ENCODE data around the gene PDXK.
"Not testable (repeated sequence)": the region's sequence is repeated elsewhere in the genome, so short reads cannot be mapped to it uniquely, and the experiment has no call there.

PDXK gene

GRCh38 chr21:43697758-43698643 is 20.9 kb upstream of the PDXK start:
- in situ Hi-C loops (cut with MboI; ENCODE audit: low sequenced_read_pairs): no loop called here

- in situ Hi-C loops (cut with MboI; ENCODE audit: low sequenced_read_pairs): not testable (repeated sequence)
Observed at GRCh38 chr21:43699492-43699777, 19.5 kb upstream of the PDXK start.

GRCh38 chr21:43699933-43700599 is 18.9 kb upstream of the PDXK start:
- in situ Hi-C loops (cut with MboI; ENCODE audit: low sequenced_read_pairs): loop anchor here (10.0 kb wide), 1 partner anchor 45 kb away; the partner anchor contains the start of genes HSF2BP and RRP1B

- in situ Hi-C loops (cut with MboI; ENCODE audit: low sequenced_read_pairs): loop anchor here (10.0 kb wide), 1 partner anchor 47 kb away; the partner anchor contains the start of genes HSF2BP and RRP1B
Observed at GRCh38 chr21:43701936-43702784, 16.8 kb upstream of the PDXK start.

- in situ Hi-C loops (cut with MboI; ENCODE audit: low sequenced_read_pairs): loop anchor here (10.0 kb wide), 1 partner anchor 48 kb away; the partner anchor contains the start of genes HSF2BP and RRP1B
Observed at GRCh38 chr21:43702785-43703034, 16.2 kb upstream of the PDXK start.

GRCh38 chr21:43703035-43703880 is 15.7 kb upstream of the PDXK start:
- in situ Hi-C loops (cut with MboI; ENCODE audit: low sequenced_read_pairs): loop anchor here (10.0 kb wide), 1 partner anchor 48 kb away; the partner anchor contains the start of genes HSF2BP and RRP1B

GRCh38 chr21:43707462-43707861 is 11.5 kb upstream of the PDXK start:
- in situ Hi-C loops (cut with MboI; ENCODE audit: low sequenced_read_pairs): loop anchor here (10.0 kb wide), 1 partner anchor 53 kb away; the partner anchor contains the start of genes HSF2BP and RRP1B

- in situ Hi-C loops (cut with MboI; ENCODE audit: low sequenced_read_pairs): loop anchor here (10.0 kb wide), 1 partner anchor 54 kb away; the partner anchor contains the start of genes HSF2BP and RRP1B
Observed at GRCh38 chr21:43708745-43709381, 10.1 kb upstream of the PDXK start.

GRCh38 chr21:43712268-43712942 is 6.5 kb upstream of the PDXK start:
- in situ Hi-C loops (cut with MboI; ENCODE audit: low sequenced_read_pairs): no loop called here

- in situ Hi-C loops (cut with MboI; ENCODE audit: low sequenced_read_pairs): not testable (repeated sequence)
Observed at GRCh38 chr21:43713123-43713522, 5.8 kb upstream of the PDXK start.

GRCh38 chr21:43716376-43717165 is 2.4 kb upstream of the PDXK start:
- in situ Hi-C loops (cut with MboI; ENCODE audit: low sequenced_read_pairs): no loop called here

- in situ Hi-C loops (cut with MboI; ENCODE audit: low sequenced_read_pairs): no loop called here
Observed at GRCh38 chr21:43717166-43717853, 1.6 kb upstream of the PDXK start.

GRCh38 chr21:43717967-43718871 is 710 bp upstream of the PDXK start:
- in situ Hi-C loops (cut with MboI; ENCODE audit: low sequenced_read_pairs): no loop called here

- in situ Hi-C loops (cut with MboI; ENCODE audit: low sequenced_read_pairs): no loop called here
Observed at GRCh38 chr21:43719748-43720538, 1.0 kb downstream of the PDXK start.

GRCh38 chr21:43720539-43721166 is 1.7 kb downstream of the PDXK start:
- in situ Hi-C loops (cut with MboI; ENCODE audit: low sequenced_read_pairs): no loop called here

GRCh38 chr21:43721206-43721605 is 2.3 kb downstream of the PDXK start:
- in situ Hi-C loops (cut with MboI; ENCODE audit: low sequenced_read_pairs): no loop called here

Measured in HL-60/S4 treated with phorbol 12-myristate 13-acetate at 8.2 ng/mL for 4 days and 3 days (cell line).